HL-60/S4 treated with retinoic acid at 250 ng/mL for 4 days and 3 days (cell line): Measurements from ENCODE around the gene FBXW11.
"Not testable (repeated sequence)": the region's sequence is repeated elsewhere in the genome, so short reads cannot be mapped to it uniquely, and the experiment has no call there.

ENCODE experiments used
- in situ Hi-C: fragments of 300-500 bp; cut with MboI; formaldehyde crosslinking; loops from 2 replicates; pipeline ENCODE4 v1.7.0; 2022; ENCODE audit warnings: low sequenced_read_pairs

FBXW11 gene

DNA sequence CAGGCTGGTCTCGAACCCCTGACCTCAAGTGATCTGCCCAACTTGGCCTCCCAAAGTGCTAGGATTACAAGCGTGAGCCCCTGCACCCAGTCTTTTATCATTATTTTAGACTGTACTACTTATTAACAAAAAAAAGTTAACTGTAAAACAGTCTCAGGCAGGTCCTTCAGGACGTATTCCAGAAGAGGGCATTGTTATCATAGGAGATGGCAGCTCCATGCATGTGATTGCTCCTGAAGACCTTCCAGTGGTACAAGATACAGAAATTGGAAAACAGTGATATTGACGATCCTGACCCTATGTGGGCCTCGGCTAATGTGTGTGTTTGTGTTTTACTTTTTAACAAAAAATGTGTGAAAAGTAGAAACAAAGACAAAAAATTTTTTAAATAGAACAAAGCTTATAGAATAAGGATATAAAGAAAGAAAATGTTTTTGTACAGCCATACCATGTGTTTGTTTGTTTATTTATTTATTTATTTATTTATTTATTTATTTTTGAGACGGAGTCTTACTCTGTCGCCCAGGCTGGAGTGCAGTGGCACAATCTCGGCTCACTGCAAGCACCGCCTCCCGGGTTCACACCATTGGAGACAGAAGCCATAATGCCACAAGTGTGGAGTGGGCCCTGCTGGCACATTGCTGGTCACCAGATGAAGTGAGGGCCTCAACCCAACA lies 13.8 kb upstream of the FBXW11 start:
- in situ Hi-C loops: not testable (repeated sequence)

DNA sequence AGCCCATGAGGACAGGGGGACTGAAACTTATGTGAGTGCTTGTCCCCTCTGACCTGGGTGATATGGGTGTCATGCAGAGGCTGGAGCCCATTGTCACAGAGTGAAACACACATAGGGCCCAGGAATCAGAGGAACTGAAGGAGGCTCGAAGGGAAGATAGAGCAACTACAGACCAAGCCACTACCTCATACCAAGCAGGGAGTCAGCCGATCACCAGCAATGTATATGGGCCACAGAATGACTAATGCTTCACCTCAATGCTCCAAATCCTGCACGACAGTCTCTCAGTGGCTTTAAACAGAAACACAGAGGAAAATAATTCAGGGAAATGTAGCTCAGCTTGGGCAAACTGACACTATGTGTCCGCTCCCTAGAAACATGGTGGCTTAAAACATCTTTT lies 8.9 kb upstream of the FBXW11 start:
- in situ Hi-C loops: no loop called here

DNA sequence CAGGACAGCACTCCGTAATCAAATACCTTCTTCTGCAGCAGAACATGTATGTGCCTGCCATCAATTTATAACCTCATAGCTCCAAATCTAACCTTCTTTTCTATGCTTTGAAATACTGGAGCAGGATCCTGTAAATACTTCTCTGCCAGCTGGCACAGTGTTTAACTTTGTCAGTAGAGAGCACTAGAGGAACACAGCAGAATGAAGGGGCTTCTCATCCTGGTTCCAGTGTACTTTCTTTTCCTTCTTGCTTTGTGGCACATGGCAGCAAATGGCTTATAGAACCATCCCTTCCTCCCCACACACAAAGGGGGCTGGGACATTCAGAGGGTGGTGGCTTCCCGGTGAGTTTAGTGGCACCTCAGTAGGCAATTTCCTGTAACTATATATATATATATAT lies 3.8 kb upstream of the FBXW11 start:
- in situ Hi-C loops: no loop called here

DNA sequence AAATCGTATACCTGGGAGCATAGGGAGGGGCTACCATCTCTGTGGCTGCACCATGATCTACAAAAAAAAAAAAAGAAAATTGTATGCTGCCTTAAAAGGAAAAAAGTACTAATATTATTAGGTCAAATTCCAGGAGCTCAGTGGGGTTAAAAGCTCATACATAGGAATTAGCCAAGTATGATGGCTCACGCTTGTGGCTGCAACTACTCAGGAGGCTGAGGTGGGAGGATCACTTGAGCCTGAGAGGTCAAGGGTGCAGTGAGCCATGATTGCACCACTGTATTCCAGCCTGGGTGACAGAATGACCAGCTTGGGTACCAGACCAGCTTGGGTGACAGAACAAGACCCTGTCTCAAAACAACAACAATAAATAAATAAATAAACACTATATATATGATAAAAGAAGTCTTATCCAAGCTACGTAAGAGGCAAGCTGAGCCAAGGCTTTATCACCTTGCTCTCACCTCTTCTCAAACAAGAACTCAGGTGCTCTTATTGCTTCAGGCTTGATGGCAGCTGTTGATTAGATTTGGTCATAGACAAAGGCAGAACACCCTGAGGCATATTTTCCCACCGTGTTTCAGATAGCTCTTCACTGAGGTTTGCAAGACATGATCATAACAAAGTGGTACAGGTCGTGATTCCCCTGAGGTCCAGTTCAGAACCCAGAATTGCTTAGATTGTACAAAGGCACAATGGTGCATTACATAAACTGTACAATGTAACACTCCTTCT lies 3.3 kb upstream of the FBXW11 start:
- in situ Hi-C loops: no loop called here

DNA sequence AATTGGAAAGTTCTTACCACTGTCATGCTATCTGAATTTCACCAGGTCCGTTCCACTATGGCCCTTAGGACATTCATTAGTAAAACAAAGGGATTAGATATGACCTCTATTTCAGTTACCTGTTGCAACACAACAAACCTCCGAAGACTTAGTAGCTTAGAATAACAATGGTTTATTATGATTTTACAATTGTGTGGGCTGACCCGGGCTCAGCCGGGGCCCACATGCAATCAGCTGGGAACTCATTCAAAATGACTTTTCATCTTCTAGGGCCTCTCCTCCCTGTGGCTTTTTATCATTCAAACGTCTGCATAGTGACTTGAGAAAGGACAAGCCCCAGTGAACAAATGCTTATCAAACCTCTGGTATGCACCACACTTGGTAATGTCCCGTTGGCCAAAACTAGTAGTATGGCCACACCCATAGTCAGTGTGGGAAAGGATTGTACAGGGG lies 2.3 kb upstream of the FBXW11 start:
- in situ Hi-C loops: no loop called here

DNA sequence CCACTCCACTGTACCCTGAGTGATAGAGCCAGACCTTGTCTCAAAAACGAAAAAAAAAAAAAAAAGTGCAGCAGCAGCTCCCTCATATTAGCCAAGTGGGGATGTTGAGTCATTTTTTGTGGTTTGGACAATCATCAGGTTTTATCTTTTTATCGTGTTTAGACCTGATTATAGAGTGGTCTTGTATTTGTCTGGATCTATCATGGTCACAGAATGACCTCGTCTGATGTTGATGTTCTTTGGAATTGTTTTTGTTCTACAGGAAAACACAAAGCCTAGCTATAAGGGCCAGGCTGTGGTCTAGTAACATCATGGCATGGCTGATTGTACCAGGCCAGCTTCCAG lies 1.6 kb upstream of the FBXW11 start:
- in situ Hi-C loops: no loop called here

DNA sequence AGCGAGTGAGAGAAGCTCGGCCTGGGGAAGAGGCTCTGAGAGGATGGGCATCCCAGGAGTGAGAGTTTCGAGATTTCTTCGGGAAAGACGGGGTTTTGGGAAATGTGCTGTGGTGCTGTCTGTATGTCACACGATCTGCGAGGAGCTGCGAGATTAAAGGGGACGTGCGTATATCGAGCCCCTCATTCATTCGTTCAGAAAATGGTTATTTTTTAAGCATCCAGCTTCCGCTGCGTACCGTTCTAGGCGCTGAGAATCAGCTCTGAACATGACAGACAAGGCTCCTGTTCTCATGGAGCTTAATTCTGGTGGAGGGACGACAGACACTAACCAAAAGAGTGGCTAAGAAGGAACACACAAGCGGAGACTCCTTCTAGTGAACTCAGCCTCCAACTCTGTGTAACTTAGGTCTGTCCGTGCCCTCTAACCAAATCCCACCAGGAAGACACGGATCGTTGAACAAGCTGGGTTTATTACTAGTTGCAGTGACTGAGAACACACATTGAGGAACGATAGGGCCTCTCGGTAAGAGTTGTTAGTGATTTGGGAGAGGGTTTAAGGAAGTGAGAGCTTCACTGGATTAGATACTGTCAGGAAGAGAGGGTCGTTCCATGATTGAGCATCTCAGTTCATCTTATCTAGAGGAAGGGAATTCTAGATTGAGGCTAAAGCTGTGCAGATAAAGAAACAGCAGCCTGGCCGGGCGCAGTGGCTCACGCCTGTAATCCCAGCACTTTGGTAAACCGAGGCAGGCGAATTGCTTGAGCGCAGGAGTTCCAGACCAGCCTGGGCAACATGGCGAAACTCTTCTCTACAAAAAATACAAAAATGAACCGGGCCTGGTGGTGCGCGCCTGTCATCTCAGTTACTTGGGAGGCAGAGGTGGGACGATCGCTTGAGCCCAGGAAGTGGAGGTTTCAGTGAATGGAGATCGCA lies 1.0 kb upstream of the FBXW11 start:
- in situ Hi-C loops: no loop called here

DNA sequence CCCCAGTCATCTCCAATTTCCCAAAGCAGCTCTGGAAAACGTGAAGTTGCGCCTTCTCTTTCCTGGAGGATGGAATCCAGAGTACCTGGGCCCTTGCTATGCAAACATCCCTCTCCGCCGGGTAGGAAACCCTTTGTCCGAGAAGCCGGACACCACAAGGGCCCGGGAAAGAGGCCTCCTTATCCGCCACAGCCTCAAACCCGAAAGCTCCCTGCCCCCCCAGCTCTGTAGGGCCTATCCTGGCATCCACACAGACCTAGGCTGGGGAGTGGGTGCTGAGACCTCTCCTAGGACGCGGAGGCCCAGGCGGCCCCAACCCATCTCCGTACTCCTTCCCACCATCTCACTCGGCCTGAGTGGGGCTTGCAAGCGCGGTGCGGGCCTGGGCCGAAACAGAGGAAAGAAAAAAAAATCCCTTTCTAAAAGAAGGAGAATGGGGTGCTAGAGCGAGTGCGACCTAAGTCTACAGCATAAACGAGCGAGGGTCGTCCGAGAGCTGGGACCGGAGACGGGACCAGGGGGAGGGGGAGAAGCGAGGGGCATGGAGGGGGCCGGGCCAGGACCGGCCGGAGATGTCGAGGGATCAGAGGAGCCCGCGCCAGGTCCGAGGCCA lies 624 bp downstream of the FBXW11 start:
- in situ Hi-C loops: no loop called here

DNA sequence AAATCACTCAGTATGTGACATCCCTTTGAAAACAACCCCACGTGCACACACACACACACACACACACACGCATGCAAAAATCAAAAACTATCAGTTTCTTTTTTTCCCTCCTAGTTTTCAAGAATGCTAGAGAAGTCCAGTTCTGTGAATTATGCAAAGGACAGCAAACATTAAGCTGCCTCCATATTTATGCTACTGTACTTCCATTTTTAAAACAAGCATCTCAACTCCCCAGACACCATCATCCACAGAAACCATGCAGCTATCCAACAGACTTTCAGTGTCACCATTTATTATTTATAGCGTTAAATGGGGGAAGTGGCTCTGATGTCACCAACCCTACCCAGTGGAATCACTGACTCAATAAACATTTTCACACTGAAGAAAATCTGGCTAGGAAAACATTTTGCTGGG lies 1.6 kb downstream of the FBXW11 start:
- in situ Hi-C loops: no loop called here

DNA sequence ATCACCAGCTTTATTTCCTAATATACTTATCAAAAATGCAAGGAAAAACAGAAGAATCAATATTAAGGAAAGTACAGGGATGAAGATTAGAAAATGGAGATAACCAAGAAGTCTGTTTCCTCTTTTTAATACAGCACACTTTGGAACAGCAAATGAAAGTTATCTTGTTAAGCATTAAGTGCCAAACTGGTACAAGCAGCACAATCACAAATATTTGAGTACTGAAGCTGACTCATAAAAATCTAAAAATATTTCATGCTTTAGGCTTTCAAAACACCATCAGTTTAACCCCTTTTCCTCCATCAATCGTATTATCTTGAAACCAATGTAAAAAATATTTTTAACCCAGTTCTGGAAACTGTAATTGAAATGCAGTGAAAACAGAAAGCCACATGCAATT lies 2.7 kb downstream of the FBXW11 start:
- in situ Hi-C loops: no loop called here

DNA sequence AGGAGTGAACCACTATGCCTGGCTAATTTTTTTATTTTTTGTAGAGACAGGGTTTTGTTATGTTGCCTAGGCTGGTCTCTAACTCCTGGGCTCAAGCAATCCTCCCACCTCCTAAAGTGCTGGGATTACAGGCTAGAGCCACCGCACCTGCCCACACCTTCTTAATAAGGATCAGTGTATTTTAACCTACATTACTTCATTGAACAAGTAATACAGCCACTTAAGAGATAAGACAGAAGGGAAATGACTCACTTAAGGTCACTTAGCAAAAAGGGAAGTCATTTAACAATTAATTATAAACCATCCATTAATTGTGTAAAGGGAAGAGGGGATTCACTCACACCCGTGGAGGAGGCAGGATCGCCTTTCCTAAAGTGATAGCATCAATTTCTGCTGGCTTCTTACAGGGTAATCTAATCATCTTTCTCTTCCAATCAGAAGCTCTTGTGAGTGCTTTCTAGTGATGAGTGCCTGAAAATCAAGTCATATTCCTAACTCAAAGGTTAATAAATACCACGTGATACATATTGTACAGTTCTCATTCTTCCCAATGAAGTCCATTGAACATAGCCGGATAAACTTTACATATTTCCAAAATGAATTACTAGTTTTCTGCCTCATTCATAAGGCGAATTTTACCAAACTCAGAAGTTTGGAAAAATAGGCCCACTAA lies 3.5 kb downstream of the FBXW11 start:
- in situ Hi-C loops: no loop called here

DNA sequence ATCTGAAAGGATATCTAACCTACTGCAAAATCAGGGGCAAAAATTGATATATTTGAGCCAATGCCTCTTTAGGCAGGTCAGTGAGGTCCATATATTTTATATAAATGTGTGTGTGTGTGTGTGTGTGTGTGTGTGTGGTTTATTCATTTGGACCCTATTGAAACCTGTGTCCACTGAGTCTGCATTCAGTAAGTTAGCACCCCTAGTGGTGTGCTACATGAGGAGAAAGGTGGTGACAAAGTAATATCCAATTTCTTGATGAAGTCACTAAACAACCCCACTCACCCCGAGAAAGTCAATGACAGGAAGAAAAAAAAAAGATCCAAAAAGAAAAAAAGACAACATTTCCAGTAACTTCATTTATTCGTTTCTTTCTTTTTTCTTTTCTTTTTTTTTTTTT lies 4.1 kb downstream of the FBXW11 start:
- in situ Hi-C loops: no loop called here

DNA sequence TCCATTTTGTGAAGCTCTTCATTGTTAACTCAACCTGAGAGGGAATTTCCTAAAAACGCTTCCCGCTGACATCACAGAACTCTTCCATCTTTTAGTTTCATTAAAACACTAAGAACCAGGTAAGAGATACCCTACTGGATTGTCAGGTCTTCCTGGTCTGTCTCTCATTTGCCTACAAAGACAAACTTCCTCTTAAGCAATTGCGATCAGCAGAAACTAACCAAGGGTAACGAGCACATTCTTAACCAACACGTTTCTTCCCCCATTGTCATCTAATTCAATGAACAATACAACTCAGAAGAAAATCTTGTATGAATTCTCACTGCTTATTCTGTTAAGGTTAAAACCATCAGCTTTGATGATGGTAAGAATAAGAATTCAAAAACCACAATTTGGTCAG lies 6.6 kb downstream of the FBXW11 start:
- in situ Hi-C loops: no loop called here

DNA sequence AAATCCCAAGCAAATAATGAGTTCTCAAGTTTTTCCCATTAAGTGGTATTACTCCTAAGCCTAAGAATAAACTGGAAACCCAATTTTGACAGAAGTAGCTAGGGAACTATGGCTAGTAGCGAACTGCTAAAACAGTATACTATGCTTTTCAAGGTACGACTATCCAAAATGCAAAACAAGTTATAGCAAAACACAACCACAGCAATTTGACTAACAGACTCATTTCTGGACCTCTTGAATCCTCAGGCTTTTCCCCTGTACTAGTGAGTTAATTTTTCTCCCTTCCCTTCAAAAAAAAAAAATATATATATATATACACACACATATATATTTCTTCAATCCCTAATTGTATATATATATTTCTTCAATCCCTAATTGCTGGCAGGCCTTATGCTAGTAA lies 7.3 kb downstream of the FBXW11 start:
- in situ Hi-C loops: no loop called here

DNA sequence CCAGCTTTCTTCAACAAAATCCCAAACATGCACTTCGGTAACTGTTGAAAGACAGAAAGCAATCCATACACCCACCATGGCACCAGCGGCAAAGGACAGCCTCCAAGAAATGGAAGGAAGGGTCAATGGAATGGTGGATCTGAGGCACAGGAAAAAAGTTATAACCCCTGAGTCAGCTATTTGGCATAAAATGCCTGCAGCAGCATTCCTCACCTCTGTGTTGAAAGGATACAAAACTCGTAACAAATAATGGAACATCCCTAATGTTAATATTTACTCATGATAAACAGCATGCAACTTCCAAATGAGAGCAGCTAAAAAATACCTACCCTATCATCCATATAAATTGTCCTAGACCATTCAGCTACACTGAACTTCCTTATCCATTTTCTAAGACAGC lies 9.4 kb downstream of the FBXW11 start:
- in situ Hi-C loops: no loop called here

DNA sequence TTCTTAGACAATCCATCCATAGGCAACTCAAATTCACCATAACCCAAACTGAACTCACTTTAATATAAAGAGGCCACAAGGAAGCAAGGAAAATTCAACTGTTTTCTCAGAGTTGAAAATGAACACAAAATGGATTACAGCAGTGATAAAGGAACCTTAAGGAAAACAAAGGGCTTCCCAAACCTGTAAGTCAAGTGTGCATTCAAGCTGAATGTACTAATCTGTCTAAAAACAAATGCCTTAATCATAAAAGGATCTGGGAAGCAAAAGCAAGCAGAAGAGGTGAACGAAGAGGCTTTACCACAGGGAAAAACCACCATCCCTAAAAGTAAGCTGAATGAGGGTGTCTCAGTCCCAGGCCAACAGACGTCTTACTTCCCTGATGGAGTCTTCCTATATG lies 13.6 kb downstream of the FBXW11 start:
- in situ Hi-C loops: no loop called here

DNA sequence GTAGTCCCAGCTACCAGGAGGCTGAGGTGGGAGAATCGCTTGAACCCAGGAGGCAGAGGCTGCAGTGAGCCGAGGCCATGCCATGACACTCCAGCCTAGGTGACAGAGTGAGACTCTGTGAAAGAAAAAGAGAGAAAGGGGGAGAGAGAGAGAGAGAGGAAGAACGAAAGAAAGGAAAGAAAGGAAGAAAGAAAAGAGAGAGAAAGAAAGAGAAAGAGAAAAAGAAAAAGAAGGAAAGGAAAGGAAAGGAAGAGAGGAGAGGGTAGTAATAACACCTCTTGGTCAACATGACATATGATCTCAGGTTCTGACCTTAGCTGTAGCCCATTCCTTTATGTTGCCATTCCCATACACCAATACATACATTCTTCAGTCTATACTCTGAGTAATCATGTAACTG lies 14.1 kb downstream of the FBXW11 start:
- in situ Hi-C loops: no loop called here

DNA sequence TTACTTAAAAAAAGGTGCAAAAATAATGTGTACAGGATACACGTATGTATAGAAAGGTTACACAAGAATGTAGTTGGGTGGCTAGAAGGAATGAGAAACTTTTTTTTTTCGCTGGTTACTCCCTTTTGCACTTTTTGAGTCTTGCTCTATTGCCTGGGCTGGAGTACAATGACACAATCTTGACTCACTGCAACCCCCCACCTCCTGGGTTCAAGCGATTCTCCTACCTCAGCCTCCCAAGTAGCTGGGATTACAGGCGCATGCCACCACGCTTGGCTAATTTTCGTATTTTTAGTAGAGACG lies 15.8 kb downstream of the FBXW11 start:
- in situ Hi-C loops: no loop called here

DNA sequence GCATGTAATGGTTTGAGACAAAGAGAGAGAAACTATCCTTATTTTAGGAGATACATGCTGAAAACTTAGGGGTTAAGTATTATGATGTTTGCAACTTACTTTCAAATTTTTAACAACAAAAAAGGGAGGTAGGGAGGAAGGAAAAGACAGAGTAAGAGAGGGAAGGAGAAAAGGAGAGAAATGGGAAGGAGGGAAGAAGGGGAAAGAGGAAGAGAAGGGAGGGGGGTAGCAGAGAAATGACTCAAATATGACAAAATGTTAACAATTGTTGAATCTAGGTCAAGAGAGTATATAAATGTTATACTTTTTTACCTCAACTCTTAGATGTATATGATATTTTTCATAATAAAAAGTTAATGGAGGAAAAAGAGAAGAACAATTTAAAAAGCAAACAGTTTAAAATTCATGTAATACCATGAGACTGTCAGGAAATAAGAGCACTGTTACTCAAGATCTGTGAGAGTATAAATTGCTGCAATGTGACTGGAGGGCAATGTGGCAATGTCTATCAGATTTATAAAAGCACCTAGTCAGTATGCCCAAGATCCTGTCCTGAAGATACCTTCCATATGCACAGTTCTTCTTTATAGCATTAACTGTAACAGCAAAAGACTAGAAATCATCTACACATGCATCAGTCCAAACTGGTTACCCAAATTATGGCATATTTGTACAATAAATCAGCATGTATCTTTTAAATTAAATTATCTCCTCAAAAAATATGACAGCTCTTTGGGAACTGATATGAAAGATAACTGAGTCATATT lies 16.3 kb downstream of the FBXW11 start:
- in situ Hi-C loops: no loop called here

DNA sequence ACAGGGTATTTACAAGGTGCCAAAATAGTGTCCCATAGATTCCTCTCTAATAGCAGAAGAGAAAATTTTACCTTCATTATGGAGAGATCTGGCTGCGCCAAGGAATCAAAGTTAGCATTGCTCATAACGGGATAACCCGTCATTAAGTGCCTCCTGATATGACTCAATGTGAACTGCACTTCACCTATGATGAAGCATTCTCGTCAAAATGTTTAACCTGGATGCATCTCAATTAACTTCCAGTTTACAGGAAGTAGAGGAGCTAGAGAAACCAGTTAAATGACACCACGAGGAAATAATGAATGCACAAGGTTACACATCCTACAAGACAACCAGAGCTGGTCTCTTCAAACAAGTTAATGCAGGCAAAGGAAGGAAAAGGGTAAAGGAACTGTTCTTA lies 17.2 kb downstream of the FBXW11 start:
- in situ Hi-C loops: no loop called here
